IgD-negative memory B cell (primary cell): Measurements from ENCODE around the gene NPS. TPM values are rescaled to one million over a fixed set of nuclear protein-coding genes. Genes with fewer than 3 reads are reported as not detected.

Experiments used
- H3K27ac Mint-ChIP-seq, 3 donors: one replicate each; pipeline ENCODE4 v1.8.0; 2020 to 2022; ENCODE audit warnings: mild to moderate bottlenecking in 3 of 3, mixed read lengths in 3 of 3, moderate library complexity in 1 of 3
- H3K27me3 Mint-ChIP-seq: one replicate; pipeline ENCODE4 v1.8.0; 2021; ENCODE audit warnings: mixed read lengths
- H3K36me3 Mint-ChIP-seq: one replicate; pipeline ENCODE4 v1.8.0; 2020; ENCODE audit warnings: mild to moderate bottlenecking, mixed read lengths
- H3K4me1 Mint-ChIP-seq, 3 donors: one replicate each; pipeline ENCODE4 v1.8.0; 2020 to 2022; ENCODE audit warnings: mixed read lengths in 3 of 3, mild to moderate bottlenecking in 1 of 3
- H3K4me3 Mint-ChIP-seq, 4 donors: one replicate each; pipeline ENCODE4 v1.8.0; 2020 to 2022; ENCODE audit warnings: mild to moderate bottlenecking in 4 of 4, mixed read lengths in 4 of 4, moderate library complexity in 3 of 4
- H3K9me3 Mint-ChIP-seq, 3 donors: one replicate each; pipeline ENCODE4 v1.8.0; 2020 to 2021; ENCODE audit warnings: mixed read lengths in 3 of 3, mild to moderate bottlenecking in 1 of 3
- polyA plus RNA-seq: library from polyadenylated mRNA; unstranded; fragments of 300-500 nt; fragmentation: Illumina TruSeq; gene quantifications from one replicate; pipeline ENCODE4 v1.2.3, GENCODE V29; 2021

NPS gene
- polyA plus RNA-seq, 1 donor from 2014 or later = not detected

GRCh38 chr10:127576051-127576450 lies 26.9 kb downstream of the NPS start:
- Mint-ChIP-seq H3K4me3 (no peak overlapping the region), H3K4me1 (no peaks in the 10 kb centered on the region), H3K36me3 (peaks cover 2% of the 10 kb centered on the region), H3K27ac (no peak overlapping the region), H3K27me3 (peaks cover 1% of the 10 kb centered on the region), H3K9me3 (peaks cover 4 to 16% (median 11%) of the 10 kb centered on the region in 3 donors)

- no peak overlapping the region for H3K4me3 Mint-ChIP-seq
- peaks cover 4 to 16% (median 11%) of the 10 kb centered on the region in 3 donors for H3K9me3 Mint-ChIP-seq
- no peaks in the 10 kb centered on the region for H3K4me1 Mint-ChIP-seq
These were observed 27.6 kb downstream of the NPS start for GRCh38 chr10:127576740-127577161.

DNA sequence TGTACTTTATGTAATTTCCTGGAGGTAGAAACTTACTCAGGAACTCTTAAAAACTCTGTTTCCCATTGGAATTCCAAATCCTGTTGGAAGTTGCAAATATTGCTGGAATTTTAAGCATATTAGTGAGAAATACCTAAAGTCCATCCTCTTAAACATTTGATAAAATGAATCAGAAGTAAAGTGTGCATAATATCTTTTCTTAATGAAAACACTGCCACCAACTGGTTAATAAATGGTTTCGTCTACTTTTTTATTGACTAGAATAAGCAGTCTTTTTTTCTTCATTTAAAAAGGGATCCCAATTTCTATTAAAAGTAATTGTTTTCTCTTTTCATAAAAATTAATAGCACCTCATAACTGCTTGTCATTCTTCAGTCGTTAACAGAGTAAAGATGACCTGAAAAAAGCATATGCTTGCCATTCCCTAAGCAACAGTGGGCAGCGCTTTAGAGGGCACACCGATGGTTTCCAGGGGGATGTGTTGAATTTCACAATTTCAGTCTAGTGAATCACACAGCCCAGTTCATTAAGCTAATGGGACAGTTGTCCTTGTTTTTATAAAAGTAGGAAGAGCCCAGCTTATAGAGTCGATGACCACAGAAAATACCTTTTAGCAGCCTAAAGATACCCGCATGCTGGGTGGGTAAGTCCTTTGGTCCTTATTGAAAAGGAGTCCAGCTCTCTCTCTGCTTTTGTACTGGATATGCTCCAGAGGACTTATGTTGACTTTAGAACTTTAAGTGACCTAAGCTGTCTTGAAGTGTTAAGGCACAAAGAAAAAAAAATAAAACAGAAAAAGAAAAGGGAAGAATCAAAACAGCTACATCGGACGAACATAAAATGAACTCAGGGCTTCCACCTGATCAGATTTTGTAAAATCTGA lies 28.5 kb downstream of the NPS start:
- Mint-ChIP-seq H3K4me1 (no peaks in the 10 kb centered on the region), H3K27me3 (peaks cover 1% of the 10 kb centered on the region), H3K9me3 (peaks cover 4 to 14% (median 8%) of the 10 kb centered on the region in 3 donors), H3K36me3 (peaks cover 2% of the 10 kb centered on the region), H3K4me3 (peak overlapping the region in 1 of 4 donors; percentile 45), H3K27ac (no peak overlapping the region)

More at GRCh38 chr10:127576740-127577161, 27.6 kb downstream of the NPS start:
- Mint-ChIP-seq H3K36me3 (peaks cover 2% of the 10 kb centered on the region), H3K27ac (no peak overlapping the region), H3K27me3 (peaks cover 1% of the 10 kb centered on the region)

DNA sequence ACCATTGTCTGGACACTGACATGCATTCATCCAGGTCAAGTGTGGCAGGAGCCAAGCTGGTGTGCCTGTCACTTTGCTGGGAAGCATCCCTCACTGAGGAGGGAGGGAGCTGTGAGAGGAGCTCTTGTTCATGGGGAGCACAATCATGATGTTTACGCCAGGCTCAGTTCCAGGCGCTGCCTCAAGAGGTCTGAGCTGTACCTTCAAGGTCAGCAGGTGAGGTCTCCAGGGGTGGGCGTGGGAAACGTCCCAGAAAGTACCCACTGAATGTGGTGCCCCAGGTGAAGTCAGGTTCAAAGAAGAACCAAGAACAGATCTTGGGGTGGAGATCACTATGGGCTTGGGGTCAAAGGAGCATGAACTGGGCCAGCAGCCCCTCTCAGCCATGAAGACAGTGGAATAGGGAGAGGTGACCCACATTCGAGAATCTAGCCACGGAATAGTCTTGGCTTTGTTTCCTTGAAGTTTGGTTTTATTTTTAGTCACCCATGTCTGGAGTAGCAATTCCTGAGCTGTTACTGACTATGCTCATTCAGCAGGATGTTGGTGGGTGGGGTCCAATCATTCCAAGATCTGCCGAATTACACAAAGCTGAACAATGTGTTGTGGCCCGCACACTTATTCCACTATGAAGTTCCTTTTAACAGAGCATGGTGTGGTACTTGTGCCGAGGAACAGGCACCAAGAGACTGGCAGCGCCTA lies 29.3 kb downstream of the NPS start:
- Mint-ChIP-seq H3K27me3 (peaks cover 1% of the 10 kb centered on the region), H3K36me3 (peaks cover 2% of the 10 kb centered on the region), H3K9me3 (peaks cover 0 to 7% (median 6%) of the 10 kb centered on the region in 3 donors), H3K27ac (no peak overlapping the region), H3K4me3 (no peak overlapping the region), H3K4me1 (no peaks in the 10 kb centered on the region)

DNA sequence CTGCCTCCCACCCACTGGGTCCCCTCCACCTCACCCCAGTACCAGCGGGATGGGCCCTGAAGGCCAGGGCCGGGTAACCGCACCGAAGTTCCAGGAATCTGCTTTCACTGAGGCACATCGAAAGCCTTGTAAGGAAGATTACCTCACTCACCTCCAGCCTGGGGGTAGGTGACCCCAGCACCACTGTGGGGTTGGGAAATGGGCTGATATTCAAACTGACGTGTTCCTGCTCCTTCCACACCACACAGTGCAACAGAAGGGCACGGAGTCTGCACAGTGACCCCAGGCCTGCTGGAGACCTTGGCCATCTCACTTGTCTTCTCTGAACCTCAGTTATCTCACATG lies 29.8 kb downstream of the NPS start:
- H3K4me1 Mint-ChIP-seq = no peaks in the 10 kb centered on the region
- H3K27ac Mint-ChIP-seq = no peak overlapping the region

GRCh38 chr10:127579640-127580039 lies 30.5 kb downstream of the NPS start:
- no peak overlapping the region for H3K4me3 Mint-ChIP-seq
- H3K4me1 Mint-ChIP-seq = no peaks in the 10 kb centered on the region
- peaks cover 2% of the 10 kb centered on the region for H3K36me3 Mint-ChIP-seq
- H3K27ac Mint-ChIP-seq = no peak overlapping the region
- H3K9me3 Mint-ChIP-seq = peaks cover 0 to 6% (median 4%) of the 10 kb centered on the region in 3 donors
- peaks cover 1% of the 10 kb centered on the region for H3K27me3 Mint-ChIP-seq

More for the DNA sequence above, 29.8 kb downstream of the NPS start:
- Mint-ChIP-seq H3K36me3 (peaks cover 2% of the 10 kb centered on the region), H3K9me3 (peaks cover 0 to 6% (median 4%) of the 10 kb centered on the region in 3 donors), H3K4me3 (no peak overlapping the region), H3K27me3 (peaks cover 1% of the 10 kb centered on the region)

GRCh38 chr10:127580822-127581221 lies 31.7 kb downstream of the NPS start:
- H3K27ac Mint-ChIP-seq = no peak overlapping the region
- H3K4me1 Mint-ChIP-seq = no peaks in the 10 kb centered on the region
- H3K27me3 Mint-ChIP-seq = peaks cover 1% of the 10 kb centered on the region
- H3K36me3 Mint-ChIP-seq = peaks cover 2% of the 10 kb centered on the region
- no peak overlapping the region for H3K4me3 Mint-ChIP-seq
- peaks cover 0 to 6% (median 4%) of the 10 kb centered on the region in 3 donors for H3K9me3 Mint-ChIP-seq

DNA sequence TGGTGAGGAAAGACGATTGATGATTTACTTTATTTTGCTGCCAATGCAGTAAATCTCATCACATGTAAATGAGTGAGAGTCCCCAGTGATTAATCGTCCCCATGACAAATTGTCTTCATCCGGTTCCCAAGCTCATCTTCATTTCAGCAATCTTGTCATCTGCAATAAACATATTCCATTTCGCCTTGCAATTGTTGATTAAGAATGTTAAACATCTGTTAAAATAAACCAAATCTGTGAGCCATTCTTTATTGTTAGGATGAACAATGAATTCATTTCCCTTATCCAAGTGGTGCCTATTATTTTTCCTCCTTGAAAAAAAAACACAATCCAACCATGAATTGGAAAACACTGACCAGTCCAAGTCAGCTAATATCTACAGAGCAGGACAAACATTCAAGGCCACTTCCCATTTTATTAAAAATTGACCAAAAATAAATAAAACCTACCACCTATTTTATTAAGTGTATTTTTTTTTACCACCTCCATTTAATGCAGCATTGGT lies 36.5 kb downstream of the NPS start:
- Mint-ChIP-seq H3K36me3 (no peaks in the 10 kb centered on the region), H3K27me3 (no peaks in the 10 kb centered on the region), H3K4me3 (no peak overlapping the region), H3K27ac (no peak overlapping the region), H3K9me3 (peaks cover 4 to 11% (median 5%) of the 10 kb centered on the region in 3 donors), H3K4me1 (no peaks in the 10 kb centered on the region)

DNA sequence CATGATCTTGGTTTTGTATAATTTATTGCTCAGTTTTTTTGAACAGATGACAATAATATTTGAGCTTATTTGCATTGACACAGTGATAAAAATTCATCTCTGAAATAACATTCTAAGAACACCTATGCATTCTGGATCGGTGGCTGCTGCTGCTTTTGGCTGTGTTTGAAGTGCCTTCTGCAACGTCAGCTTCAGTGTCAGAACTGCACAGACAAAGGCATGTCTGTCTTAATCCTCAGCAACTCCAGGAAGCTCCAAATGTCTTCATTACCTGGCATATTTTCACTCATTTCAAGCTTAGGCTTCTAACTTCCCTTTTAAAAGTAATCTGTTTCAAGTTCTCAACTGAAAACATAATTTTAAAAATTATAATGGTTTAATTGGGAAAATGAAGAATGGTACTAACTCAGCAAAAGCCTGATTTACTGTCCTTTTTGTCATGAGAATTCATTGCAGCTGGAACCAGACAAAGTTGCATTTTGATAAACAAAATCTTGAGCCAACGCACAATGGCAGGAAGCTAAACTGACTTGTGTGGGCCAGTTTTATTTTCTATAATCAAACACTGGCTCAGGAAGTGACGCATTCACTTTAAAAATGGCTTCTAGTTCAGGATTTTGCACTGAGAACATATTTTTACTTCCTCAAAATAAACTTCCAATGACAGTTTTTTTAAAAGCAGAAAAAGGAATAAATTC lies 38.7 kb downstream of the NPS start:
- no peak overlapping the region for H3K27ac Mint-ChIP-seq
- H3K27me3 Mint-ChIP-seq = no peaks in the 10 kb centered on the region
- H3K4me1 Mint-ChIP-seq = no peaks in the 10 kb centered on the region
- no peak overlapping the region for H3K4me3 Mint-ChIP-seq
- peaks cover 5 to 20% (median 5%) of the 10 kb centered on the region in 3 donors for H3K9me3 Mint-ChIP-seq
- H3K36me3 Mint-ChIP-seq = no peaks in the 10 kb centered on the region

- Mint-ChIP-seq H3K4me3 (no peak overlapping the region), H3K4me1 (no peaks in the 10 kb centered on the region), H3K36me3 (no peaks in the 10 kb centered on the region), H3K9me3 (peaks cover 2 to 12% (median 2%) of the 10 kb centered on the region in 3 donors), H3K27me3 (no peaks in the 10 kb centered on the region), H3K27ac (no peak overlapping the region)
These were observed 43.5 kb downstream of the NPS start for GRCh38 chr10:127592586-127592985.

- Mint-ChIP-seq H3K9me3 (peaks cover 0 to 7% (median 0%) of the 10 kb centered on the region in 3 donors), H3K27ac (no peak overlapping the region), H3K4me3 (no peak overlapping the region), H3K27me3 (no peaks in the 10 kb centered on the region), H3K36me3 (no peaks in the 10 kb centered on the region), H3K4me1 (no peaks in the 10 kb centered on the region)
These were observed 51.4 kb downstream of the NPS start for GRCh38 chr10:127600479-127600878.

Other genes with a start within 250 kb of the NPS start
- gene FOXI2, start 187.9 kb downstream of the NPS start, polyA plus RNA-seq = not detected